Astrocyte (in vitro differentiated cells and primary cell): ENCODE measurements around the gene C19orf85. TPM values are rescaled to one million over a fixed set of nuclear protein-coding genes. Genes with fewer than 3 reads are reported as not detected.
A peak's percentile ranks its signal among the peaks of the same experiment; 100 is the strongest.

Experiments
- DNase-seq: peaks from one replicate; pipeline ENCODE4 v3.0.0-alpha.2; 2010; ENCODE audit warnings: low read depth
- FAIRE-seq: peaks from 2 replicates; lab custom pipeline; 2011; peaks lifted over from hg19 to GRCh38; lab: Jason Lieb, UNC
- H2AFZ ChIP-seq: 2 replicates; pipeline ENCODE4 v1.6.0; 2012; ENCODE audit warnings: low read depth, low read length, inconsistent platforms
- H3K27ac ChIP-seq: 2 replicates; pipeline ENCODE4 v1.5.1; 2011; ENCODE audit warnings: low read depth, low read length, inconsistent platforms
- H3K27me3 ChIP-seq: 2 replicates; pipeline ENCODE4 v1.6.0; 2011; ENCODE audit warnings: low read length, inconsistent platforms; ENCODE audit not compliant: insufficient read depth
- H3K36me3 ChIP-seq: 2 replicates; pipeline ENCODE4 v1.5.1; 2011; ENCODE audit warnings: low read length, inconsistent platforms; ENCODE audit not compliant: insufficient read depth
- H3K4me1 ChIP-seq: 2 replicates; pipeline ENCODE4 v1.5.1; 2011; ENCODE audit warnings: low read length, inconsistent platforms; ENCODE audit not compliant: insufficient read depth
- H3K4me2 ChIP-seq: 2 replicates; pipeline ENCODE4 v1.6.0; 2012; ENCODE audit warnings: low read length, inconsistent platforms
- H3K4me3 ChIP-seq: 2 replicates; pipeline ENCODE4 v1.5.1; 2011; ENCODE audit warnings: low read depth, mild to moderate bottlenecking, low read length, inconsistent platforms; ENCODE audit not compliant: insufficient read depth
- H3K79me2 ChIP-seq: 2 replicates; pipeline ENCODE4 v1.6.0; 2012; ENCODE audit warnings: mild to moderate bottlenecking, low read length, inconsistent platforms; ENCODE audit not compliant: insufficient read depth
- H3K9ac ChIP-seq: 2 replicates; pipeline ENCODE4 v1.6.0; 2012; ENCODE audit warnings: mild to moderate bottlenecking, low read length, inconsistent platforms
- H3K9me3 ChIP-seq: 2 replicates; pipeline ENCODE4 v1.5.1; 2012; ENCODE audit warnings: low read depth, mild to moderate bottlenecking, low read length, inconsistent platforms; ENCODE audit not compliant: insufficient read depth
- H4K20me1 ChIP-seq: 2 replicates; pipeline ENCODE4 v1.6.0; 2012; ENCODE audit warnings: low read length, inconsistent platforms; ENCODE audit not compliant: insufficient read depth
- H3K27ac Mint-ChIP-seq: one replicate; pipeline ENCODE4 v1.8.0; 2021; ENCODE audit warnings: mild to moderate bottlenecking, mixed read lengths; ENCODE audit not compliant: unreplicated experiment
- H3K27me3 Mint-ChIP-seq: one replicate; pipeline ENCODE4 v1.8.0; 2021; ENCODE audit warnings: low read depth, mixed read lengths; ENCODE audit not compliant: unreplicated experiment
- H3K36me3 Mint-ChIP-seq: one replicate; pipeline ENCODE4 v1.8.0; 2021; ENCODE audit warnings: low read depth, mixed read lengths; ENCODE audit not compliant: unreplicated experiment
- H3K4me1 Mint-ChIP-seq: one replicate; pipeline ENCODE4 v1.8.0; 2021; ENCODE audit warnings: low read depth, mixed read lengths; ENCODE audit not compliant: unreplicated experiment
- H3K4me3 Mint-ChIP-seq: one replicate; pipeline ENCODE4 v1.8.0; 2021; ENCODE audit warnings: mild to moderate bottlenecking, moderate library complexity, mixed read lengths; ENCODE audit not compliant: unreplicated experiment
- H3K9me3 Mint-ChIP-seq: one replicate; pipeline ENCODE4 v1.8.0; 2021; ENCODE audit warnings: mild to moderate bottlenecking, mixed read lengths; ENCODE audit not compliant: unreplicated experiment
- EZH2 ChIP-seq: IDR thresholded peaks from 2 replicates; pipeline ENCODE4 v1.6.1; 2012; ENCODE audit warnings: mild to moderate bottlenecking, low read length, inconsistent platforms; ENCODE audit not compliant: insufficient read depth
- total RNA-seq: library from RNA; stranded (reverse); gene quantifications from 2 replicates; pipeline ENCODE4 v1.2.1, GENCODE V29; 2021
- TF ChIP-seq, protein P1 (sequence below): IDR thresholded peaks from 2 replicates; pipeline ENCODE4 v1.5.1; 2011; ENCODE audit warnings: low read depth, mild to moderate bottlenecking, inconsistent platforms, low read length, moderate library complexity; ENCODE audit not compliant: insufficient read depth

Gene C19orf85
- total RNA-seq, 1 donor from 2014 or later = not detected

DNA sequence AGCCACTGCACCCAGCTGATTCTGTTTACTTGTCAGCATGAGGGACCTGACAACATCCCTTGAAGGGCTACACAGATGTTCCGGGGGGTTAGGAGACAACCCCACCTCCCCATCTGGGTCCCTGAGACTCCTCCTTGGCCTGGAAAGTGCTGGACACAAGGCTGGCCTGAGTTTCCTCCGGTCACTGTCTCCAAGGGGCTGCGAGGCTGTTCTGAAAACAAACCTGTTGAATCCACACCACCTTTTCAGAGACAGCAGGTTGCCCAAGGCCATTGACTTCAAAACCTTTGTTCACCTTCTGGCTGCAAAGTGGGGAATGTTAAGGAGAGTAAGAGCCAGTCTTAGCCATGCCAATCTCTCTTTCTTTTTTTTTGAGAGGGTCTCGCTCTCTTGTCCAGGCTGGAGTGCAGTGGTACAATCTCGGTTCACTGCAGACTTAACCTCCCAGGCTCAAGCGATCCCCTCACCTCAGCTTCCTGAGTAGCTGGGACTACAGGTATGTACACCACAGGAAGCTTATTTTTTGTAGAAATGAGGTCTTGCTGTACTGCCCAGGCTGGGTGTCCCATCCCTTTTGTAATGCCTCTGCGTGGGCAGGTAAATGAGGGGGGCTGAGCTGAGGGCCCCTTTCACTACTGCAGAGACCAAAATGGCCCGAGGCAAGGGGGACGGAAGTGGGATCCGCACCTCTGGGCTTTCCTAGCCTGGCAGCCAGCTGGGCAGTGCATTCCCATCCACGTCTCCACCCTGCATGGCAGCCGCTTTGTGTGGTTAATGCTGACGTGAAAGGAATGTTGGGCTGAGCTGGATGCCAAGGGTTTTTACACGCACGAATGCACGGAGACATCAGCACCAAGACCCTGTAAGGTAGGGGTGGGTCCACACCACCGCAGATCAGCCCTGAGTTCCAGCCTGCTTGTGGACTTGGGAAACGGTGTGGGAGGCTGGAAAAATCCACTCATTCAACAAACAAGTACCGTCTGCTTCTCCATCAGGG lies 10.0 kb upstream of the C19orf85 start:
- no peaks in the 10 kb centered on the region for H3K27me3 ChIP-seq
- no peaks in the 10 kb centered on the region for H3K36me3 ChIP-seq
- peak overlapping the region; percentile 43 for H2AFZ ChIP-seq
- TF ChIP-seq, protein P1, sequence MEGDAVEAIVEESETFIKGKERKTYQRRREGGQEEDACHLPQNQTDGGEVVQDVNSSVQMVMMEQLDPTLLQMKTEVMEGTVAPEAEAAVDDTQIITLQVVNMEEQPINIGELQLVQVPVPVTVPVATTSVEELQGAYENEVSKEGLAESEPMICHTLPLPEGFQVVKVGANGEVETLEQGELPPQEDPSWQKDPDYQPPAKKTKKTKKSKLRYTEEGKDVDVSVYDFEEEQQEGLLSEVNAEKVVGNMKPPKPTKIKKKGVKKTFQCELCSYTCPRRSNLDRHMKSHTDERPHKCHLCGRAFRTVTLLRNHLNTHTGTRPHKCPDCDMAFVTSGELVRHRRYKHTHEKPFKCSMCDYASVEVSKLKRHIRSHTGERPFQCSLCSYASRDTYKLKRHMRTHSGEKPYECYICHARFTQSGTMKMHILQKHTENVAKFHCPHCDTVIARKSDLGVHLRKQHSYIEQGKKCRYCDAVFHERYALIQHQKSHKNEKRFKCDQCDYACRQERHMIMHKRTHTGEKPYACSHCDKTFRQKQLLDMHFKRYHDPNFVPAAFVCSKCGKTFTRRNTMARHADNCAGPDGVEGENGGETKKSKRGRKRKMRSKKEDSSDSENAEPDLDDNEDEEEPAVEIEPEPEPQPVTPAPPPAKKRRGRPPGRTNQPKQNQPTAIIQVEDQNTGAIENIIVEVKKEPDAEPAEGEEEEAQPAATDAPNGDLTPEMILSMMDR = no peak
- H3K9ac ChIP-seq = peak overlapping the region; percentile 58
- no peak for FAIRE-seq
- DNase-seq = peak; percentile 89
- H3K4me2 ChIP-seq = peak overlapping the region; percentile 49
- peak overlapping the region; percentile 92 for H3K27ac Mint-ChIP-seq
- H3K4me1 Mint-ChIP-seq = peaks cover 9% of the 10 kb centered on the region
- no peaks in the 10 kb centered on the region for H3K9me3 ChIP-seq
- peak overlapping the region; percentile 47 for H3K4me3 Mint-ChIP-seq
- no peaks in the 10 kb centered on the region for H3K27me3 Mint-ChIP-seq
- H3K27ac ChIP-seq = peak overlapping the region; percentile 84
- H3K4me1 ChIP-seq = peaks cover 33% of the 10 kb centered on the region
- peaks cover 20% of the 10 kb centered on the region for H3K79me2 ChIP-seq
- H3K9me3 Mint-ChIP-seq = no peaks in the 10 kb centered on the region
- peak overlapping the region; percentile 1 for H3K4me3 ChIP-seq
- H3K36me3 Mint-ChIP-seq = peaks cover 2% of the 10 kb centered on the region
- peaks cover 5% of the 10 kb centered on the region for H4K20me1 ChIP-seq

DNA sequence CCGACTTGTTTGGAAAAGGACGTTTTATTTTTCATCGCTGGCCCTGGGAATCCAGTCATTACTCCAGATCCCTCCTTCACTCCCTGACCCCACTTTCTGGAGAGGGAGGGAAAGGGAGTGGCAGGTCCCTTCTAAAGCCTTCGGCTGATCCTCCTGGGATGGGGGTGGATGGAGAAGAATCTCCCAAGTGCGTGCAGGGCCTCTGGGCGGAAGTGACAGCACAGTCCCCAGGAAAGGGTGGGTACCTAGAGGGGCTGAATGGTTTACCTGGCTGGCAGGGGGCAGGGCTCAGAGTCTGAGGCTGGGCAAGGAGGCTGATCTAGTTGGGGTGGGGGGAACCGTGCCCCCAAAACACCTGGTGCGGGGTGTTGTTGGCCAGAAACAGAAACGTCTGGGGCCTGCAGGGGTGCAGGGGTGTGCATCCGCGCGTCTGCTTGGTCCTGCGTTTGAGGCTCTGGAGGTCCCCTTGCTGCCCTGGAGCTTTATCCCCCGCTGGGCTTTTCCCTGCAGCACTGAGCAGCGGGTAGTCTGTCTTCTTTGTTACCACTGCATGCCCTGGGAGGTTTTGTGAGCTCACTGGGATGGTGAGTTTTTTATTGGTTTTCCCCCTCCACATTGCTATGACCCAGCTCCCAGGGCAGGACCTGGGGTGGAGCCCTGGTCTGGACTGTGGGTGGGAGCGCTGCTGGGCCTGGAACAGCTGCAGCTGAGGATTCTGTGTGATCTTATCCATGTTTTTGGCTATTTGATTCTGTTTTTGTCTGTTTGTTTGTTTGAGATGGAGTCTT lies 8.9 kb upstream of the C19orf85 start:
- FAIRE-seq (no peak), DNase-seq (no peak)
- Histone ChIP-seq H3K4me3 (no peak overlapping the region), H3K9ac (peak overlapping the region; percentile 54), H2AFZ (peak overlapping the region; percentile 56), H4K20me1 (no peaks in the 10 kb centered on the region), H3K36me3 (no peaks in the 10 kb centered on the region), H3K9me3 (no peaks in the 10 kb centered on the region), H3K79me2 (peaks cover 9% of the 10 kb centered on the region), H3K4me1 (peaks cover 33% of the 10 kb centered on the region), H3K4me2 (peak overlapping the region; percentile 37), H3K27ac (peak overlapping the region; percentile 1), H3K27me3 (no peaks in the 10 kb centered on the region)
- H3K36me3 Mint-ChIP-seq = no peaks in the 10 kb centered on the region
- no peak for TF ChIP-seq EZH2
- TF ChIP-seq, protein P1 = no peak
- no peaks in the 10 kb centered on the region for H3K9me3 Mint-ChIP-seq
- no peak overlapping the region for H3K4me3 Mint-ChIP-seq
- H3K27me3 Mint-ChIP-seq = no peaks in the 10 kb centered on the region
- H3K4me1 Mint-ChIP-seq = peaks cover 7% of the 10 kb centered on the region
- no peak overlapping the region for H3K27ac Mint-ChIP-seq
